ENCODE measurements around the gene ZNHIT2. TPM values are rescaled to one million over a fixed set of nuclear protein-coding genes. Genes with fewer than 3 reads are reported as not detected.

The ZNHIT2 gene
- total and polyA plus RNA-seq, 10 of the 15 experiments (the other 5 are each of a cell fraction or from before 2014, with no cell fraction given): 0.24 to 20.4 (median 15.5) TPM; not detected in 1

- peak overlapping the region; percentile 95 for H3K4me2 ChIP-seq (ENCODE audit: control insufficient read depth, insufficient read depth)
- no peaks in the 10 kb centered on the region for H3K9me3 ChIP-seq (replicated peaks; ENCODE audit: control insufficient read depth, insufficient read depth, low read length)
- DNase-seq (ENCODE audit: low read depth, low spot score) (no peak), ATAC-seq (no peak), FAIRE-seq (no peak)
- H3K27ac ChIP-seq (ENCODE audit: control insufficient read depth, insufficient read depth): no peak overlapping the region
- TF ChIP-seq PML (IDR thresholded peaks at IDR 0.05; ENCODE audit: low read length) (0 out of 2 replicates have a peak, but pooled peaks have one; percentile 37), HSF1 (IDR thresholded peaks at IDR 0.05; ENCODE audit: low read depth, low read length) (no peak), NR2C2 (IDR thresholded peaks at IDR 0.05; ENCODE audit: borderline replicate concordance, control insufficient read depth, insufficient read length, low read depth) (no peak), NKRF (conservative IDR thresholded peaks at IDR 0.05) (no peak)
- WGBS (ENCODE audit: insufficient coverage, insufficient replicate concordance, low lambda C conversion rate, missing lambda C conversion rate): 7% methylated on average over 14 of the region's 14 CpGs
- H3K9ac ChIP-seq (ENCODE audit: control insufficient read depth, insufficient read depth, low read length): peak overlapping the region; percentile 42; the same call in 1 of the 2 replicates
- peaks cover 24% of the 10 kb centered on the region for H3K4me1 ChIP-seq (ENCODE audit: control insufficient read depth, insufficient read depth, low read length)
- no peak overlapping the region; the same call in 1 of the 2 replicates for H2AFZ ChIP-seq (ENCODE audit: control insufficient read depth, low read depth, low read length)
- peaks cover 8 to 10% of the 10 kb centered on the region in 2 experiments; a peak in 3 of 4 replicates for H3K36me3 ChIP-seq (ENCODE audit: control insufficient read depth in 2 of 2, insufficient read depth in 2 of 2, low read length in 1 of 2)
- ChIA-PET CTCF (interaction anchor here (0.7 to 6.3 kb wide), 23 partner anchors 8 to 265 kb away, joined by 3 to 93 read pairs (median 4); partner anchors contain the start of genes ARL2, CAPN1, DPF2 and FAU), SMC1A (ENCODE audit: uncharacterized antibody, unreplicated experiment) (interaction anchor here (0.7 to 1.3 kb wide), 3 partner anchors 68 to 100 kb away, joined by 3 read pairs; partner anchors contain the start of genes CAPN1 and SNX15), RAD21 (ENCODE audit: unreplicated experiment) (interaction anchor here (1.0 to 3.8 kb wide), 7 partner anchors 8 to 266 kb away, joined by 3 to 59 read pairs (median 5); partner anchors contain the start of genes CAPN1, DPF2, FAU and MRPL49), POLR2A (interaction anchor here (1.4 to 2.4 kb wide), 4 partner anchors 8 to 88 kb away, joined by 3 to 31 read pairs (median 8); partner anchors contain the start of genes CAPN1, FAU and MRPL49)
- in situ Hi-C loops (cut with MboI): no loop called here
- peak overlapping the region; percentile 85 for H3K4me3 ChIP-seq
- H4K20me1 ChIP-seq (ENCODE audit: control insufficient read depth, insufficient read depth): no peaks in the 10 kb centered on the region; the same call in 1 of the 2 replicates
- BruUV-seq (replicated peaks): no TSS peak
- intact Hi-C loops (cut with micrococcal nuclease; ENCODE audit: unreplicated experiment): loop anchor here (5.0 to 10.0 kb wide), 4 partner anchors 69 to 339 kb away; partner anchors contain the start of genes ATG2A, CAPN1, DPF2 and SF1
- H3K79me2 ChIP-seq (ENCODE audit: control insufficient read depth, insufficient read depth, low read length): peaks cover 20% of the 10 kb centered on the region
- H3K27me3 ChIP-seq (replicated peaks in 1 of 2; ENCODE audit: control insufficient read depth in 2 of 2, insufficient read depth in 2 of 2, low read length in 1 of 2): no peaks in the 10 kb centered on the region
Observed at GRCh38 chr11:65113361-65113756, 4.1 kb downstream of the ZNHIT2 start.

All from GM12878 (cell line).